Stimulated activated naive B cell treated with anti-CD40 and anti-IgM and Interleukin-4, amounts not matched to agents 10 μg/mL and 1 μg/mL and 100 μg/mL, for 72 hours (primary cell): ENCODE measurements around the gene IMP3.

Source experiments
- ATAC-seq, 2 donors: fragments of 150-1000 bp; cut with Tn5 transposase; replicated peaks; 2 replicates each; pipeline ENCODE4 v1.10.0; 2021; ENCODE audit warnings: moderate library complexity in 1 of 2
- DNase-seq: peaks from one replicate; pipeline ENCODE4 v3.0.0; 2021
- H3K27ac Mint-ChIP-seq: one replicate; pipeline ENCODE4 v1.8.0; 2022; ENCODE audit warnings: mild to moderate bottlenecking, mixed read lengths
- H3K27me3 Mint-ChIP-seq, 2 donors: one replicate each; pipeline ENCODE4 v1.8.0; 2022; ENCODE audit warnings: mixed read lengths in 2 of 2
- H3K36me3 Mint-ChIP-seq, 2 donors: one replicate each; pipeline ENCODE4 v1.8.0; 2022; ENCODE audit warnings: mixed read lengths in 2 of 2, mild to moderate bottlenecking in 1 of 2
- H3K4me1 Mint-ChIP-seq, 2 donors: one replicate each; pipeline ENCODE4 v1.8.0; 2022; ENCODE audit warnings: mixed read lengths in 2 of 2, mild to moderate bottlenecking in 1 of 2
- H3K4me3 Mint-ChIP-seq, 2 donors: one replicate each; pipeline ENCODE4 v1.8.0; 2022; ENCODE audit warnings: mild to moderate bottlenecking in 2 of 2, mixed read lengths in 2 of 2, moderate library complexity in 1 of 2
- H3K9me3 Mint-ChIP-seq, 2 donors: one replicate each; pipeline ENCODE4 v1.8.0; 2022; ENCODE audit warnings: mixed read lengths in 2 of 2, mild to moderate bottlenecking in 1 of 2

Gene IMP3

DNA sequence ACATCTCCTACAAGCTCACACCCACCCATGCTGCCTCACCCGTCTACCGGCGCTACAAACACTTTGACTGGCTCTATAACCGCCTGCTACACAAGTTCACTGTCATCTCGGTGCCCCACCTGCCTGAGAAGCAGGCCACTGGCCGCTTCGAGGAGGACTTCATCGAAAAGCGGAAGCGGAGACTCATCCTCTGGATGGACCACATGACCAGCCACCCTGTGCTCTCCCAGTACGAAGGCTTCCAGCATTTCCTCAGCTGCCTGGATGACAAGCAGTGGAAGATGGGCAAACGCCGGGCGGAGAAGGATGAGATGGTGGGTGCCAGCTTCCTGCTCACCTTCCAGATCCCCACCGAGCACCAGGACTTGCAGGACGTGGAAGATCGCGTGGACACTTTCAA lies 9.8 kb upstream of the IMP3 start:
- Mint-ChIP-seq H3K36me3 (no peaks in the 10 kb centered on the region), H3K4me1 (peaks cover 7% of the 10 kb centered on the region in 2 donors), H3K4me3 (no peak overlapping the region), H3K27ac (no peak overlapping the region), H3K27me3 (peaks cover 17 to 18% of the 10 kb centered on the region in 2 donors), H3K9me3 (no peaks in the 10 kb centered on the region)
- DNase-seq (no peak), ATAC-seq (no peak)

DNA sequence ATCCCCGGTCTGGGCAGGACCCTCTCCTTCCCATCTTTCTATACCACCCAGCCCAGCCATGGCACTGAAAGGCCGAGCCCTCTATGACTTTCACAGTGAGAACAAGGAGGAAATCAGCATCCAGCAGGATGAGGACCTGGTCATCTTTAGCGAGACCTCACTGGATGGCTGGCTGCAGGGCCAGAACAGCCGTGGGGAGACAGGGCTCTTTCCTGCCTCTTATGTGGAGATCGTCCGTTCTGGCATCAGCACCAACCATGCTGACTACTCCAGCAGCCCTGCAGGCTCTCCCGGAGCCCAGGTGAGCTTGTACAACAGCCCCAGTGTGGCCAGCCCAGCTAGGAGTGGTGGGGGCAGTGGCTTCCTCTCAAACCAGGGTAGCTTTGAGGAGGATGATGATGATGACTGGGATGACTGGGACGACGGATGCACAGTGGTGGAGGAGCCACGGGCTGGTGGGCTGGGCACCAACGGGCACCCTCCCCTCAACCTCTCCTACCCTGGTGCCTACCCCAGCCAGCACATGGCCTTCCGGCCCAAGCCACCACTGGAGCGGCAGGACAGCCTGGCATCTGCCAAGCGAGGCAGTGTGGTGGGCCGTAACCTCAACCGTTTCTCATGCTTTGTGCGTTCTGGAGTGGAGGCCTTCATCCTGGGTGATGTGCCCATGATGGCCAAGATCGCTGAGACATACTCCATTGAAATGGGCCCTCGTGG lies 9.2 kb upstream of the IMP3 start:
- peaks cover 7 to 9% of the 10 kb centered on the region in 2 donors for H3K4me1 Mint-ChIP-seq
- peaks cover 17 to 18% of the 10 kb centered on the region in 2 donors for H3K27me3 Mint-ChIP-seq
- no peak for ATAC-seq
- no peaks in the 10 kb centered on the region for H3K9me3 Mint-ChIP-seq
- H3K36me3 Mint-ChIP-seq: no peaks in the 10 kb centered on the region
- DNase-seq: no peak
- H3K4me3 Mint-ChIP-seq: no peak overlapping the region
- H3K27ac Mint-ChIP-seq: no peak overlapping the region

DNA sequence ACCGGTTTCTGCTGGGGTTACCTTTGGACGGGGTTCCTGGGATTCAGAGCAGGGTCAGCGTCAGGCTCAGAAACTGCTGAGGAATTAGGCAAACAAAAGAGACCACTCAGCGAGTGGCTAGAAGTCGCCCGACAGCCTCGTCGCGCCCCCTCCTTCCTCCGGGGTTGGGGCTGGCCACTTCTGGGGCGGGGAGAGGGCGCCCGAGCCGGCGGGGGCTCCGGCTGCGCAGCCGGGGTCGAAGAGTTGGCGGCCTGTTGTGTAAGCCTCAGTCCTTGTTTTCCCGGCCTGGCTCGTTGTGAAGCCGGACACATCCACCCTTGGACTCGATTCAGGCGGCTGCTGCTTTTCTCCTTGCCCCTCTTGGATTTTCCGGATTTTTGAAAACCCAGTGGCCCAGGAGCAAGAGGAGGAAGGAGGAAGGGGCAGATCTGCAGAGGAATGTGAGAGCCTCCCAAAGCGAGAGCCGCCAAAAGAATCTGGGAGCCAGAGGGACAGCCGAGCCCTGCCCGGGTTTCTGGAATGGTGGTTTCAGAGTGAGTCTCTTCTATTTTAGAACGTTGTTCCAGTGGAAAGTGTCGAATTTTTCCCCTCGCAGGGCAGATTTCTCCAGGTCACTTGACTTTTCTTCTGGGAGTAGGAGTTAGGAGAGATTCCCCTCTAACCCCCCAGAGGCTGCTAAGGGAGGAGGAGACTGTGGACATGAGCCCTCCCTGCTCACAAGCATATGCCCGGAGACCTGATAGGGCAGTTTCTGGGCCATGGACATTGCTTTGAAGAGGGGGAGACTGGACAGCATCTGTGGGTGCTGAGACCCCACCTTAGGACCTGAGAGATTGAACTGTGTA lies 8.4 kb upstream of the IMP3 start:
- DNase-seq (no peak), ATAC-seq (peak; percentile 12)
- H3K36me3 Mint-ChIP-seq: peaks cover 0 to 2% of the 10 kb centered on the region in 2 donors
- H3K27me3 Mint-ChIP-seq: peaks cover 16 to 18% of the 10 kb centered on the region in 2 donors
- H3K4me1 Mint-ChIP-seq: peaks cover 7 to 9% of the 10 kb centered on the region in 2 donors
- peak overlapping the region; percentile 84 to 87 for H3K4me3 Mint-ChIP-seq
- no peak overlapping the region for H3K27ac Mint-ChIP-seq
- no peaks in the 10 kb centered on the region for H3K9me3 Mint-ChIP-seq

DNA sequence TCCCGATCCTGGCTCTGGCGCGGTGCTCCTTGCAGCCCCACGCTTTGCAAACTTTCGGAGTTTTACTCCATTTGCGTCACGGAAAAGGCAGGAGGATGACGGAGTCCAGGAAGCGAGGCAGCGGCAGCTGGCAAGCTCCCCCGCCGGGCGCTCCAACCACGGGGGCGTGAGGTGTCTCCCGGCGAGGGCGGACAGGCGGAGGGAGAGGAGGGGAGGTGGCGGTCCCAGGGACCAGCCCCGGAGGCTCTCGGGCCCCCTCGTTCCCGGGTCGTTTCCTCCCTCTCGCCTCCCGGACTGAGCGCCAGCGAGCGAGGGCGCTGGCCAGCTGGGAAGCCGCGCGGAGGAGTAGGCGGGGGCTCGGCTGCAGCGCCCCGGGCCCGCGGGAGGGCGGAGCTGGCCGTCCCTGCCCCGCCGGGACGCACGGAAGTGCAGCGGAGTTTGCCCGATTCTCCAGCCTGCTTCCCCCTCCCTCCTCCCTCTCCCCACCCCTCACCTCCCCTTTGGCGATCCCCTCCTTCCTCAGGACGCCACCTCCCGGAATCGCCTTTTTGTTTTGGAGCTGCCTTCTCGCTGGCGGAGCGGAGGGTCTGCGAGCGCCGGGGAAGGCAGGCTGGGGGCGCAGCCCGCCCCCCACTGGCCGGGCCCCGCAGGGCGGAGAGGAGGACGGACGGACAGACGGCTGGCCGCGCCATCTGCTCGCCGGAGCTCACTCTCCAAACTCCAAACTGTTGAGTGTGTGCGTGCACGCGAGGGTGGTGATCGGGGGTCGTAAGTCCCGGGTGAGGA lies 7.5 kb upstream of the IMP3 start, which contains the start of gene SNX33:
Gene SNX33, plus strand, starts transcription at position 543 of the 786 bp plus-strand sequence. CDS start 1,191 bp downstream, outside the sequence.
- H3K36me3 Mint-ChIP-seq: peaks cover 0 to 2% of the 10 kb centered on the region in 2 donors
- peak within 1 kb of the TSS; percentile 84 to 87 for H3K4me3 Mint-ChIP-seq
- peaks cover 7 to 9% of the 10 kb centered on the region in 2 donors for H3K4me1 Mint-ChIP-seq
- H3K27me3 Mint-ChIP-seq: peaks cover 10 to 18% of the 10 kb centered on the region in 2 donors
- DNase-seq (peak; percentile 18), ATAC-seq (peak; percentile 65 to 74)
- H3K27ac Mint-ChIP-seq: peak within 1 kb of the TSS; percentile 71
- no peaks in the 10 kb centered on the region for H3K9me3 Mint-ChIP-seq

DNA sequence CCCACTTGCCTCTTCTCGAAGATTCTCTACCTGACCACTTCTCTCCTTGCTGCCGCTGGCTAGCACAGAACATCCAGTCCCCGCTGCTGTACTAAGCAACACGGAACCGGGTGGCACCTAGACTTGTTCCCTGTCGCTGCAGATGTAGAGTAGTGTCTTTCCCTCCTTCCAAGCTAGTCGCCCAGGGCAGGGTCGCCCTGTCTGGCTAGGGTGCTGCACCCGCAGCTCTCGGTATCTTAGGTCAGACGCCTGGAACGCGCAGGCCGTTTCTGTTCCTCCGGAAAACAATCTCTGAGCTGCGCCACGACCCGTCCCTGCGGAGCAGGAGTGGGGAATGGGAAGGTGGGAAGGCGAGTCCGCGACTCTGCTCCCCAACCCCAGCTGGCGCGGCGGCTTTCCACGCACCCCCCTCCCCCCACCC lies 6.9 kb upstream of the IMP3 start:
- peak; percentile 50 to 65 for ATAC-seq

DNA sequence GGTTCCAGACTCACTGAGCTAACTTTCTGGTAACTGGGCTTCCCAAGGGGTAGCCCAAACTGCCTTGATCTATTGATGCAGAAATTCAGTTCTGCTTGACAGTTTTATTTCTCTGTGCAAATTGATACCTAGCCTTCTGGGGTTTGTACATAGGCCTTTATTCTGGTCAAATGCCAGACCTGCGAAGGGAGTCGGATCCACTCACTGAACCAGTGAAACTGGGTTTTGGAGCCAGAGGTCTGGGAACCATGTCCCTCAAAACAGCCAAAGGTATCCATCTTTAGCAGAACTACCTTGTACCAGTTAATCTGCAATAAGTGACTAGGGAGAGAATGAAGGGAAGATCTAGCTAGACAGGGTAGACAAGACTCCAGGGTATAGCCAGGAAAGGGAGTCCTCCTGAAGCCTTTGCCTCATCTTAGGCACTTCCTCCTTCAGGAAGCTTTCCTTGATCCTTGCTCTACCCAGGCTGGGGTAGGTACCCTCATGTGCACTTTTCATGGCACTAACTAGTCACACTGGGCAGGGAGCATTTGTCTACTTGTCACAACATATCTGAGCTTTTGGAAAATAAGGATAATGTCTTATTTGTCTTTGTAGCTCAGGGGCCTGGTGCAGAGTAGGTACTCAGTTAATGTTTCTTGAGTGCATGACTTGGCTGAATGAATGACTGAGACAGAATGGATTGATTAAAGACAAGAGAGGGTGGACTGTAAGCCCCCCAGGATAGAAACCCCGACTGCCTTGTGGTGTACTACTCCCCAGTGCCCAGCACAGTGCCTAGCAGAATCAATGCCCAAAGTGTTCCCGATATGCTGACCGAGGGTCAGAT lies 6.3 kb upstream of the IMP3 start:
- DNase-seq (no peak), ATAC-seq (peak in 1 of 2 donors; percentile 4)
- H3K4me1 Mint-ChIP-seq: peaks cover 7 to 9% of the 10 kb centered on the region in 2 donors
- H3K4me3 Mint-ChIP-seq: peak overlapping the region; percentile 84 to 87
- H3K36me3 Mint-ChIP-seq: peaks cover 0 to 2% of the 10 kb centered on the region in 2 donors
- H3K9me3 Mint-ChIP-seq: no peaks in the 10 kb centered on the region
- no peak overlapping the region for H3K27ac Mint-ChIP-seq
- peaks cover 10 to 18% of the 10 kb centered on the region in 2 donors for H3K27me3 Mint-ChIP-seq

More for the DNA sequence above, 6.9 kb upstream of the IMP3 start:
- Mint-ChIP-seq H3K4me1 (peaks cover 7 to 9% of the 10 kb centered on the region in 2 donors), H3K27ac (peak overlapping the region; percentile 71), H3K27me3 (peaks cover 10 to 18% of the 10 kb centered on the region in 2 donors), H3K9me3 (no peaks in the 10 kb centered on the region), H3K4me3 (peak overlapping the region; percentile 84 to 87), H3K36me3 (peaks cover 0 to 2% of the 10 kb centered on the region in 2 donors)
- no peak for DNase-seq

DNA sequence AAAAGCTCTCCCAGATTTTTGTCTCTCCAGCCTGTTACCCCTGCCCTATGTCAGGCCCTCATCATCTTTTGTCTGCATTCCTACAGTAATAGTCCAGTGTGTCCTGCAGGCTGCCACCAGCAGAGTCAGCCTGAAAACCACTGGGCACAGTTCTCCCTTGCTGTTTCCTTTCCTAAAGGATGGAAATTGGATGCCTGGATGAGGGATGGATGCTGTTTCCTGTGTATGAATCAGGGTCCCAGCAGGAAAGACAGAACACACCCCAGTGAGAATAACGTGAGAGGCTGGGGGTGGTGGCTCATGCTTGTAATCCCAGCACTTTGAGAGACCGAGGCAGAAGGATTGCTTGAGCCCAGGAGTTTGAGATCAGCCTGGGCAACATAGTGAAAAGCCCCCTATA lies 4.4 kb upstream of the IMP3 start:
- DNase-seq (no peak), ATAC-seq (no peak)
- no peak overlapping the region for H3K27ac Mint-ChIP-seq

DNA sequence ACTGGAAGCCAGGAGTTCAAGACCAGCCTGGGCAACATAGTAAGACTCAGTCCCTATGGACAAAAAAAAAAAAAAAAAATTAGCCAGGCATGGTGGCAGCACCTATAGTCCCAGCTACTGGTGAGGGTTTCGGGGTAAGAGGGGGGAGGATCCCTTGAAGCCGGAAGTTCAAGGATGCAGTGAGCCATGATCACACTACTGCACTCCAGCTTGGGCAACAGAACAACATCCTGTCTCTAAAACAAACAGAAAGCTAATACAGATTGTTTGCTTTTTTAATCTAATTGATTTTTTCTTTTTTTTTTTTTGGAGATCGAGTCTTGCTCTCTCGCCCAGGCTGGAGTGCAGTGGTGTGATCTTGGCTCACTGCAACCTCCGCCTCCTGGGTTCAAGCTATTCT lies 1.6 kb upstream of the IMP3 start:
- Mint-ChIP-seq H3K4me1 (peaks cover 20 to 34% of the 10 kb centered on the region in 2 donors), H3K36me3 (peaks cover 20 to 23% of the 10 kb centered on the region in 2 donors), H3K27me3 (peaks cover 0 to 6% of the 10 kb centered on the region in 2 donors), H3K9me3 (no peaks in the 10 kb centered on the region), H3K27ac (no peak overlapping the region), H3K4me3 (no peak overlapping the region)
- DNase-seq: no peak
- no peak for ATAC-seq

More for the DNA sequence above, 4.4 kb upstream of the IMP3 start:
- no peak overlapping the region for H3K4me3 Mint-ChIP-seq
- H3K36me3 Mint-ChIP-seq: peaks cover 2% of the 10 kb centered on the region in 2 donors
- peaks cover 12 to 16% of the 10 kb centered on the region in 2 donors for H3K4me1 Mint-ChIP-seq
- no peaks in the 10 kb centered on the region for H3K9me3 Mint-ChIP-seq
- H3K27me3 Mint-ChIP-seq: peaks cover 10 to 14% of the 10 kb centered on the region in 2 donors

DNA sequence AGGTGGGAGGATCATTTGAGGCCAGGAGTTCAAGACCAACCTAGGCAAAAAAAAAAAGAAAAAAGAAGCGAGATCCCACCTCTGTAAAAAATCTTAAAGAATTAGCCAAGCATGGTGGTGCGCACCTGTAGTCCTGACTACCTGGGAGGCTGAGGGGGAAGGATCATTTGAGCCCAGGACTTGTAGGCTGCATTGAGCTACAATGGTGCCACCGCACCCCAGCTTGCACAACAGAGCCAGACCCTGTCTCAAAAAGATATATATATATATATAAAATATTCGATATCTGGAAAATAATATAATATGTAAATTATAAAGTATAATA lies 1.1 kb upstream of the IMP3 start:
- Mint-ChIP-seq H3K36me3 (peaks cover 20 to 25% of the 10 kb centered on the region in 2 donors), H3K4me1 (peaks cover 17 to 36% of the 10 kb centered on the region in 2 donors), H3K27ac (peak overlapping the region; percentile 97), H3K9me3 (no peaks in the 10 kb centered on the region), H3K27me3 (peaks cover 0 to 2% of the 10 kb centered on the region in 2 donors), H3K4me3 (peak overlapping the region; percentile 95 to 96)
- DNase-seq: no peak
- no peak for ATAC-seq

DNA sequence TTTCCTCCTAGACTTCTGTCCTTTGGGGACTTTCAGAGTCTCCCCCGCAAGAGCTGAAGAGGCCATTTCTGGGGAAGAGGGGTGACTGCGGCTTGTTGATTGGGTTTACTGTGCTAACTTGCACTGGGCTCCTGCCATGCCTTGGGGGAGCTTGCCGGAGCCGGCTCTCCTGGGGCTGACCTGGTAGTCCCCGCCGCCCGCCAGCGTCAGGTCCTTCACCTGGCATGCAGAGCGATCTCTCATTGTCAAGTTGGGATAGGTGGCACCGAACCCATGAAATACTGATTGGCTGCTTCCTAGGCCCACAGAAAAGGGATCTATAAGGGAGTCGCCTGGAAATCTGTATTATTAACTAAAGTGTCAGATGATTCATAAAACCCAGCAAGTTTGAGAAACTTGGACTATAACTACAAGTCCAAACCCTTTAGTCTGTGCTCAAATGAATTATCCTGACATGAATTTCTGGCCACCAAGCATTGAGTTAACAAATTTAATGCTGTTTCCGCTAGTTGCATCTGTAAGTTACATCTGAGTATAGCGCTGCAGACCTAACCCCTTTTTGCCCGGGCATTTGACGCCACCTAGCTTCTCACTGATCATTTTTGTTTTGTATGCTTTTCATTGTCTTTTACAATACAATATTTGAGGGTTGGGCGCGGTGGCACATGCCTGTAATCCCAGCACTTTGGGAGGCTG lies 607 bp upstream of the IMP3 start:
- no peak for DNase-seq
- Mint-ChIP-seq H3K9me3 (no peaks in the 10 kb centered on the region), H3K36me3 (peaks cover 20 to 28% of the 10 kb centered on the region in 2 donors), H3K4me1 (peaks cover 19 to 41% of the 10 kb centered on the region in 2 donors), H3K27me3 (no peaks in the 10 kb centered on the region), H3K4me3 (peak overlapping the region; percentile 95 to 96), H3K27ac (peak overlapping the region; percentile 97)
- ATAC-seq: peak; percentile 59 to 60

DNA sequence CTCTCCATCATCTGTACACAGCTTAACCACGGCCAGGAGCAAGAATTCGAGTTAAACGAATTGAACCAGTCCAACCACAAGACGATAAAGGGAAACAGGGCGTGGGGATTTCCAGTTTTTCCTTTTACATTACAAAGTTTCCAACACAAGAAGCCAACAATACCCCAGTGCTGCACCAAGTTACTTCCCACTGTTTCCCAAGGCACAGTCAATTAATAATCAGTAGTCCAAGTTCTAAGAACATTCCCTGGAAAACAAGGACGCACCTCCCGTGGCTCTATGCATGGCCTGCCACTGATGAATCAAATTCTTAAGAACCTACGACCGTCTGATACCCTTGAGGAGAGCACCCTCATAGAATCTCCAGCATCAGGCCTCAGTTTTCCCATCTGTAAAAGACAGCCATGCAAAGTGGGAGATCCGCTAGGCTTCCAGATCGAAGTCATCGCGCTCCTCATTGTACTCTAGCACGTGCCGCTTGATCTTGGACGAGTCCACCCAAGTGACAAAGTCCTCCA lies 774 bp downstream of the IMP3 start:
- no peak for DNase-seq

DNA sequence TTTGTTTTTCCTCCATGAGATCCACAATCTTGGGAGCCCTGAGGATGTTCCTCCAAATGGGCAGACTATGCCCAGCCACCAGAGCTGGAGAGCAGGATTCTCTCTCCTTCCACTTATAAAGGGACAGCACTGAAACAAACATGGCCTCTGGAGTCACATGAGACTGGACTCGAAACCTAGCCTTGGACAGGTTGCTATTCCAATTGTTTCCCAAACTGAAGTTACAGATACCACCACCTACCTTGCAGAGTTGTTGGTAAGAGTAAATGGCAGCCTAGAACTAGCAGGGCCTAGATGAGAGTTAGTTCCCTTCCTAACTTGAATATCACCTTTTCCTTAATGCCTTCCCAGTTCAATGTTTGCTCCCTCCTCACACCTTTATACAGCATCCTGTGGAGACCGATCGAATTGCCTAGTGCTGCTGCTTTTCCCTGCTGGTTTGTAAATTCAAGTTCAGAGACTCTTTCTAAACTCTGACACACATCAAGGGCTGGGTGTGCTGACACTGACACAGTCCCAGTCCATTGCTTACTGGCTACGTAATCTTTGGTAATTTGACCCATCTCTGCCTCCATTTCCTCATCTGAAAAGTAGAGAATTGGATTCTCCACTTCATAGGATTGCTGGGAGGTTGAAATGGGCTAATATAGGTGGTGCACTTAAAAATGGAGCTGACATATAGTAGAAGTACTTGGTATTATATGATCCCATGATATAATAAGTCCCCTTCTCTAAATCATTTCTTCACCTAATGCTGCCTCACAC lies 2.6 kb downstream of the IMP3 start:
- Mint-ChIP-seq H3K9me3 (no peaks in the 10 kb centered on the region), H3K27ac (no peak overlapping the region), H3K4me3 (peak overlapping the region in 1 of 2 donors; percentile 95), H3K36me3 (peaks cover 23 to 28% of the 10 kb centered on the region in 2 donors), H3K27me3 (no peaks in the 10 kb centered on the region), H3K4me1 (peaks cover 17 to 41% of the 10 kb centered on the region in 2 donors)
- no peak for DNase-seq
- ATAC-seq: no peak

More for the DNA sequence above, 774 bp downstream of the IMP3 start:
- no peaks in the 10 kb centered on the region for H3K27me3 Mint-ChIP-seq
- H3K4me1 Mint-ChIP-seq: peaks cover 18 to 41% of the 10 kb centered on the region in 2 donors
- ATAC-seq: peak; percentile 0 to 8
- no peaks in the 10 kb centered on the region for H3K9me3 Mint-ChIP-seq
- H3K4me3 Mint-ChIP-seq: peak overlapping the region; percentile 95 to 96
- H3K27ac Mint-ChIP-seq: peak overlapping the region; percentile 97
- peaks cover 25 to 28% of the 10 kb centered on the region in 2 donors for H3K36me3 Mint-ChIP-seq
